SU-DHL-6 (cell line): ENCODE data around the gene RILPL1.

Source experiments
- H2AFZ ChIP-seq: fragments of 200-600 bp; sonication (generic); 2 replicates; pipeline ENCODE4 v1.6.1; 2014; ENCODE audit warnings: low read depth, mild to moderate bottlenecking, moderate library complexity, mixed read lengths, antibody characterized with exemption, low read length; ENCODE audit not compliant: severe bottlenecking
- H3F3A ChIP-seq: fragments of 200-600 bp; shearing (Covaris generic); 2 replicates; pipeline ENCODE4 v1.6.0; 2016; ENCODE audit warnings: antibody characterized with exemption, mild to moderate bottlenecking; ENCODE audit not compliant: insufficient read depth
- H3K27ac ChIP-seq: fragments of 200-600 bp; sonication (generic); 2 replicates; pipeline ENCODE4 v1.5.1; 2016; ENCODE audit warnings: low read depth, mild to moderate bottlenecking, low read length, moderate library complexity, mixed read lengths
- H3K27me3 ChIP-seq: fragments of 200-600 bp; sonication (generic), shearing (Covaris generic); 2 replicates; pipeline ENCODE4 v1.6.0; 2014; ENCODE audit warnings: mild to moderate bottlenecking, low read length
- H3K36me3 ChIP-seq: fragments of 200-600 bp; sonication (generic); 2 replicates; pipeline ENCODE4 v1.6.1; 2014; ENCODE audit warnings: mild to moderate bottlenecking, low read length, mixed read lengths
- H3K4me2 ChIP-seq: fragments of 300-600, 200-600 bp; shearing (Covaris generic), sonication (generic); 2 replicates; pipeline ENCODE4 v1.6.0; 2014; ENCODE audit warnings: low read length, low read depth, mild to moderate bottlenecking; ENCODE audit not compliant: poor library complexity, severe bottlenecking
- H3K4me3 ChIP-seq: fragments of 200-600 bp; sonication (generic); 2 replicates; pipeline ENCODE4 v1.5.1; 2014; ENCODE audit warnings: antibody characterized with exemption, low read length, mild to moderate bottlenecking, mixed read lengths; ENCODE audit not compliant: insufficient read depth, poor library complexity, severe bottlenecking
- H3K79me2 ChIP-seq: fragments of 200-600 bp; sonication (generic); 2 replicates; pipeline ENCODE4 v1.6.1; 2014; ENCODE audit warnings: mild to moderate bottlenecking, low read length, moderate library complexity; ENCODE audit not compliant: insufficient read depth
- H3K9ac ChIP-seq: fragments of 200-600 bp; sonication (generic); 2 replicates; pipeline ENCODE4 v1.7.0; 2014; ENCODE audit warnings: mild to moderate bottlenecking, low read length
- H3K9me2 ChIP-seq: fragments of 200-600 bp; sonication (generic); replicated peaks from 2 replicates; pipeline ENCODE4 v1.6.1; 2014; ENCODE audit warnings: low read length; ENCODE audit not compliant: insufficient read depth
- H3K9me3 ChIP-seq: fragments of 200-600 bp; sonication (generic); 2 replicates; pipeline ENCODE4 v1.6.1; 2014; ENCODE audit warnings: low read length, mixed read lengths; ENCODE audit not compliant: insufficient read depth
- H4K20me1 ChIP-seq: fragments of 200-600 bp; sonication (generic); 2 replicates; pipeline ENCODE4 v1.6.1; 2014; ENCODE audit warnings: low read depth, mild to moderate bottlenecking, antibody characterized with exemption, low read length, moderate library complexity, mixed read lengths
- EZH2phosphoT487 ChIP-seq: fragments of 200-600 bp; sonication (generic), shearing (Covaris generic); conservative IDR thresholded peaks from 2 replicates; pipeline ENCODE4 v1.6.1; 2018; ENCODE audit warnings: mild to moderate bottlenecking, antibody characterized with exemption, low read length, moderate library complexity, mixed read lengths
- TF ChIP-seq, protein P1 (sequence below): fragments of 200-600 bp; sonication (generic); IDR thresholded peaks from one replicate; pipeline ENCODE4 v1.5.1; 2017; ENCODE audit warnings: antibody characterized with exemption, mild to moderate bottlenecking, low read length, moderate library complexity; ENCODE audit not compliant: insufficient read depth, poor library complexity, severe bottlenecking

The RILPL1 gene

DNA sequence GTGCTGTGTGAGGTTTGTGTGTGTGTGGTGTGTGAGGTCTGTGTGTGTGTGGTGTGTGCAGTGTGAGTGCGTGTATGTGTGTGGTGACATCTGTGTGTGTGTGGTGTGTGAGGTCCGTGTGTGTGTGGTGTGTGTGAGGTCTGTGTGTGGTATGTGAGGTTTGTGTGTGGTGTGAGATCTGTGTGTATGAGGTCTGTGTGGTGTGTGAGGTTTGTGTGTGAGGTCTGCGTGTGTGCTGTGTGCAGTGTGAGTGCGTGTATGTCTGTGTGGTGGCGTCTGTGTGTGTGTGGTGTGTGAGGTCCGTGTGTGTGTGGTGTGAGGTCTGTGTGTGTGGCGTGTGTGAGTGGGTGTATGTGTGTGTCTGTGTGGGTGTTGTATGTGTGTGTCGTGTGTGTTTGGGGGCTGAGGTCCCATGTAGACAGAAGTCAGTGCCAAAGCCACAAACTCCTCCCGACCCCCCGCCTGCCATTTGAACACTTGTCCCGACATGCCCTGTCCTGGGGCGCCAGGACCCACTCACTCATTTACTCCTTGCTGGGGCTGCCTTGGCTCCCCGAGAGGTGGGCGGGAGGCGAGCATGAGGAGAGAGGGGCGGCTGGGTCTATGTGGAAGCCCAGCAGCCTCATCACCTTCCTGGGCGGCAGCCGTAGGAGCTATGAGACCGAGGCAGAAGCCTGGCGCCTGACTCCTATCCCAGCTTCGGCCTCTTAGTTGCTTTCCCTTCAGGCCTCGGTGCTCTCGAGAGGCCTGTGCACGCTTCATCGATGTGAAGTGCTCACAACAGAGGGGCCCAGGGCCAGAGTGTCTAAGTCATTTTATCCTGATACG lies 20.5 kb downstream of the RILPL1 start:
- Histone ChIP-seq H3K9ac (no peak overlapping the region), H3K4me2 (no peak overlapping the region), H3K27me3 (no peaks in the 10 kb centered on the region), H3K36me3 (no peaks in the 10 kb centered on the region), H2AFZ (no peak overlapping the region), H3K27ac (no peak overlapping the region), H3K4me3 (no peak overlapping the region), H3K9me3 (no peaks in the 10 kb centered on the region), H3K79me2 (no peaks in the 10 kb centered on the region), H3K9me2 (no peaks in the 10 kb centered on the region), H4K20me1 (no peaks in the 10 kb centered on the region), H3F3A (no peaks in the 10 kb centered on the region)
- TF ChIP-seq, protein P1, sequence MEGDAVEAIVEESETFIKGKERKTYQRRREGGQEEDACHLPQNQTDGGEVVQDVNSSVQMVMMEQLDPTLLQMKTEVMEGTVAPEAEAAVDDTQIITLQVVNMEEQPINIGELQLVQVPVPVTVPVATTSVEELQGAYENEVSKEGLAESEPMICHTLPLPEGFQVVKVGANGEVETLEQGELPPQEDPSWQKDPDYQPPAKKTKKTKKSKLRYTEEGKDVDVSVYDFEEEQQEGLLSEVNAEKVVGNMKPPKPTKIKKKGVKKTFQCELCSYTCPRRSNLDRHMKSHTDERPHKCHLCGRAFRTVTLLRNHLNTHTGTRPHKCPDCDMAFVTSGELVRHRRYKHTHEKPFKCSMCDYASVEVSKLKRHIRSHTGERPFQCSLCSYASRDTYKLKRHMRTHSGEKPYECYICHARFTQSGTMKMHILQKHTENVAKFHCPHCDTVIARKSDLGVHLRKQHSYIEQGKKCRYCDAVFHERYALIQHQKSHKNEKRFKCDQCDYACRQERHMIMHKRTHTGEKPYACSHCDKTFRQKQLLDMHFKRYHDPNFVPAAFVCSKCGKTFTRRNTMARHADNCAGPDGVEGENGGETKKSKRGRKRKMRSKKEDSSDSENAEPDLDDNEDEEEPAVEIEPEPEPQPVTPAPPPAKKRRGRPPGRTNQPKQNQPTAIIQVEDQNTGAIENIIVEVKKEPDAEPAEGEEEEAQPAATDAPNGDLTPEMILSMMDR: no peak
- no peak for TF ChIP-seq EZH2phosphoT487

DNA sequence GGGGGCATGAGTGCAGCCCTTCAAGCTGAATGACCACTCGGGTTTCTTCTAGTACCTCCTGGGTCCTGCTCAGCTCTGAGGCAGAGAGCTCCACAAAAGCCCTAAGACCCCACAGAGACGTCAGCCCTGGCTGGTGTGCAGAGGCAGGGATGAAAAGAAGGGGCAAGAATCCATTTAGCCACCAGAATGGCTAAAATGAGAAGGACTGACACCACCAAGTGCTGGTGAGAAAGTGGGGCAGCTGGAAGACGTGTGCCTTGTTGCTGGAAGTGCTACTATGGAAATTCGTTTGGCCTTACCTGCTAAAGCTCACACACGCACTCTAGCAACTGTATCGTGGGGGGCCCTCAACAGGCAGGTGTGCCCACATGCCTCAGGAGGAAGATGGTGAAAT lies 26.7 kb downstream of the RILPL1 start:
- Histone ChIP-seq H3K36me3 (no peaks in the 10 kb centered on the region), H3K27ac (no peak overlapping the region), H3K9me3 (no peaks in the 10 kb centered on the region), H4K20me1 (no peaks in the 10 kb centered on the region), H3K27me3 (no peaks in the 10 kb centered on the region), H3K4me2 (no peak overlapping the region), H3F3A (no peaks in the 10 kb centered on the region), H3K9ac (no peak overlapping the region), H3K79me2 (no peaks in the 10 kb centered on the region), H2AFZ (no peak overlapping the region), H3K4me3 (no peak overlapping the region), H3K9me2 (no peaks in the 10 kb centered on the region)
- no peak for TF ChIP-seq EZH2phosphoT487
- TF ChIP-seq, protein P1: no peak

DNA sequence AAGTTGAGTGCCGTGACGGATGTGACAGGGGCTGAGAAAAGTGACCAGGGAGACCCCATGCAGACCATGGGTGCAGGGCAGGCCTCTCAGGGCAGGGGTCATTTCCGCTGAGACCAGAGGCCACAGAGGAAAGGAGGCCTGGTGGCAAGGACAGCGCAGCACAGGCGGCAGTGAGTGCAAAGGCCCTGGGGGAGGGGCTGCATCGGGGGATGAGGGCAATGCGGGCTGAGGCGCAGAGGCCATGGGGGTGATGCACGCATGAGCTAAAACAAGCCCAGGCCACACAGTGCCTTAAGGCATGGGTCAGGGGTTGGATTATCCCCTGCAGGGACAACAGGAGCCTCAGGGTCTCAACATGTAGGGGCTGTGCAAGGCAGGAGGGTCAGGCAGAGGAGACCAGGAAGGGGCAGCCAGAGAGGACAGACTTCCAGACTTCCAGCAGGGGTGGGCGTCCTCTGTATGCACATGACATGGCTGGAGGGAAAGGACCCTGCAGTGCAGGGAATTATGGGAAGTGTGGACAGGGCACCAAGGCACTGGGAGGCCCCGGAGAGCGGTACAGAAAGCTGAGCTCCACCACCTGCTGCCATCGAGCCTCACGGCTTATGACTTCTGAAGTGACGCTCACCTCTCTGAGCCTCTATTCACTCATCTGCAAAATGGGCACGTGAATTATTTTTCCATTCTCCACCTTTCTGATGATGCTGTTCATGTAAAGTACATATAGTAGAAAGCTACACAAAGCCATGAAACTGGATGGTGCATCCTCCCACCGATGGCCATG lies 27.3 kb downstream of the RILPL1 start:
- Histone ChIP-seq H3K4me2 (no peak overlapping the region), H2AFZ (no peak overlapping the region), H3K4me3 (no peak overlapping the region), H4K20me1 (no peaks in the 10 kb centered on the region), H3K9me2 (no peaks in the 10 kb centered on the region), H3K27ac (no peak overlapping the region), H3K36me3 (no peaks in the 10 kb centered on the region), H3K27me3 (no peaks in the 10 kb centered on the region), H3F3A (no peaks in the 10 kb centered on the region), H3K9ac (no peak overlapping the region), H3K9me3 (no peaks in the 10 kb centered on the region), H3K79me2 (no peaks in the 10 kb centered on the region)
- TF ChIP-seq, protein P1: no peak
- TF ChIP-seq EZH2phosphoT487: no peak
